Thoracic aorta (tissue), 2 donors: ENCODE data around the gene BCDIN3D. TPM values are rescaled to one million over a fixed set of nuclear protein-coding genes. Genes with fewer than 3 reads are reported as not detected.
A peak's percentile ranks its signal among the peaks of the same experiment; 100 is the strongest.

Source experiments
- ATAC-seq: fragments of 150-250 bp; one replicate; pipeline ENCODE4 v1.8.0; 2017; ENCODE audit warnings: low read depth; ENCODE audit not compliant: insufficient number of reproducible peaks, low FRiP score
- DNase-seq: peaks from one replicate; pipeline ENCODE4 v3.0.0-alpha.2; 2020; ENCODE audit warnings: low spot score
- H3K27ac ChIP-seq, 2 donors: fragments of 200-600 bp; sonication (generic); 1 replicate in 1 of 2; 2 replicates in 1 of 2; pipeline ENCODE4 v1.5.1; 2016; ENCODE audit warnings: mild to moderate bottlenecking in 2 of 2, moderate library complexity in 2 of 2
- H3K27me3 ChIP-seq: fragments of 200-600 bp; sonication (generic); replicated peaks from 2 replicates; pipeline ENCODE4 v1.6.0; 2016; ENCODE audit warnings: mild to moderate bottlenecking; ENCODE audit not compliant: insufficient read depth
- H3K36me3 ChIP-seq: fragments of 200-600 bp; sonication (generic); one replicate; pipeline ENCODE4 v1.5.1; 2016
- H3K4me1 ChIP-seq, 2 donors: fragments of 200-600 bp; sonication (generic); 1 replicate in 1 of 2; 2 replicates in 1 of 2; pipeline versions ENCODE4 v1.5.1 to v1.6.0; 2016; ENCODE audit warnings: low read depth in 2 of 2, mild to moderate bottlenecking in 1 of 2; ENCODE audit not compliant: control insufficient read depth in 1 of 2
- H3K4me3 ChIP-seq: fragments of 200-600 bp; sonication (generic); 2 replicates; pipeline ENCODE4 v1.5.1; 2016; ENCODE audit warnings: mild to moderate bottlenecking
- H3K9me3 ChIP-seq: fragments of 200-600 bp; sonication (generic); 2 replicates; pipeline ENCODE4 v1.5.1; 2016
- total RNA-seq, 2 donors: library from RNA; depleted of rRNA; stranded (reverse); fragments of >200 nt; gene quantifications; one replicate each; pipeline versions ENCODE4 v1.1.0 to v1.2.3, GENCODE V29; 2016
- TF ChIP-seq, protein P1 (sequence below): fragments of 200-600 bp; sonication (generic); IDR thresholded peaks from one replicate; pipeline ENCODE4 v1.5.1; 2019; ENCODE audit warnings: antibody characterized with exemption

The BCDIN3D gene
- total RNA-seq, 2 donors from 2014 or later: 1.6 to 2.7 TPM

DNA sequence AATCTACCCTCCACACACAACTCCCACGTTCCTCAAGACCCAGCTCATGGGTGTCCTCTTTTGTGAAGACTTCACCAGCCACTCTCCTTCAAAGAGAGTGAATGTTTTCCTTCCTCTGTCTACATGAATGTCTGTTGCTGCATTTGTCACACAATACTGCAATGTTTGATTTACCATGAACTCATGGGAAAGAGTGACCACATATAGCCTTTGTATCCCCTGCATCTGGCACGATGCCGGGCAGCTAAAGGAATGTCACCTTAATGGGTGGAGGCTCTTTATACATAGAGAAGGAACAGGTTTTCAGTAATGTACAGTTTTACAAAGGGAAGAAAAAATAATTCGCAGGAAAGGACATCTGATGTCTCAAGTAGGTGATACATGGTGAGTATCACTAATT lies 12.1 kb upstream of the BCDIN3D start:
- Histone ChIP-seq H3K9me3 (no peaks in the 10 kb centered on the region), H3K36me3 (no peaks in the 10 kb centered on the region), H3K4me3 (no peak overlapping the region), H3K4me1 (no peaks in the 10 kb centered on the region), H3K27ac (no peak overlapping the region), H3K27me3 (no peaks in the 10 kb centered on the region)
- TF ChIP-seq, protein P1, sequence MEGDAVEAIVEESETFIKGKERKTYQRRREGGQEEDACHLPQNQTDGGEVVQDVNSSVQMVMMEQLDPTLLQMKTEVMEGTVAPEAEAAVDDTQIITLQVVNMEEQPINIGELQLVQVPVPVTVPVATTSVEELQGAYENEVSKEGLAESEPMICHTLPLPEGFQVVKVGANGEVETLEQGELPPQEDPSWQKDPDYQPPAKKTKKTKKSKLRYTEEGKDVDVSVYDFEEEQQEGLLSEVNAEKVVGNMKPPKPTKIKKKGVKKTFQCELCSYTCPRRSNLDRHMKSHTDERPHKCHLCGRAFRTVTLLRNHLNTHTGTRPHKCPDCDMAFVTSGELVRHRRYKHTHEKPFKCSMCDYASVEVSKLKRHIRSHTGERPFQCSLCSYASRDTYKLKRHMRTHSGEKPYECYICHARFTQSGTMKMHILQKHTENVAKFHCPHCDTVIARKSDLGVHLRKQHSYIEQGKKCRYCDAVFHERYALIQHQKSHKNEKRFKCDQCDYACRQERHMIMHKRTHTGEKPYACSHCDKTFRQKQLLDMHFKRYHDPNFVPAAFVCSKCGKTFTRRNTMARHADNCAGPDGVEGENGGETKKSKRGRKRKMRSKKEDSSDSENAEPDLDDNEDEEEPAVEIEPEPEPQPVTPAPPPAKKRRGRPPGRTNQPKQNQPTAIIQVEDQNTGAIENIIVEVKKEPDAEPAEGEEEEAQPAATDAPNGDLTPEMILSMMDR: no peak
- no peak for ATAC-seq
- no peak for DNase-seq

DNA sequence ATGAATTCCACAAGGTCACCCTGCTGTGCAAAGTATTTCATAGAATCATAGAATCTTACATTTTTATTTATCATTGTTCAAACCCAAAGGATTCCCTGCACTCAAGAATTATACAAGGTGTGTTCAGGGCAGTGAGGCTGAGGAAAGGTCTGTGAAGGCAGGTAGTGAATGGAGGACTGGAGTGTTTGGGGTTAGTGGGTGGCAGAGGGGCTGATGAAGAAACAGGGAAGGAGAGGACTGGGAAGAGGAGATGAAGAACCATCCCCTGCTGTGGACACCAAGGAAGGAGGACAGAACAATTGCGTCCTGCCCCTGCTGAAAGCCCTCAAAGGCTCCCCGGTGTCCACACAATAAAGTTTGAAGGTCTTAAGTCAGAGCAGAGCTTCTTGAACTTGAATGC lies 10.8 kb upstream of the BCDIN3D start:
- no peak overlapping the region for H3K4me3 ChIP-seq
- no peaks in the 10 kb centered on the region for H3K27me3 ChIP-seq
- TF ChIP-seq, protein P1: no peak
- ATAC-seq: no peak
- no peaks in the 10 kb centered on the region for H3K36me3 ChIP-seq
- H3K9me3 ChIP-seq: no peaks in the 10 kb centered on the region
- H3K4me1 ChIP-seq: no peaks in the 10 kb centered on the region
- no peak overlapping the region for H3K27ac ChIP-seq
- no peak for DNase-seq

DNA sequence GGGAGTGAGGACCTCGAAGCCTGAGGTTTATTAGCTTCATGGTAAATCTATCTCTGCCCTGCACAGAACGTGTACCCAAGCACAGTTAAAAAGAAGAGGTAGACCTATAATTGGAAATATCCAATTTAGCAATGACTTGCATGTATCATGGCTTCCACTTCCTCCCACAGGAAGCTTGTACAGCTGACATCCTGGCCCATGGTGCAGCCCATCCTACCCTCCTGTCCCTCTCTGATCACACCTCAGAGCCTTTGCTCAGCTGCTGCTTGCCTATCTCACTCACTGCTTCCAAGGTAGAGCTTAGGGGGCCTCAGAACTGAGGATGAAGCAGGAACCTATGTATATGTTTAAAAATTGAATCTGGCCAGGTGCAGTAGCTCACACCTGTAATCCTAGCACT lies 4.3 kb upstream of the BCDIN3D start:
- no peak for ATAC-seq
- H3K4me1 ChIP-seq: peaks cover 5 to 6% of the 10 kb centered on the region in 2 donors
- H3K27me3 ChIP-seq: no peaks in the 10 kb centered on the region
- TF ChIP-seq, protein P1: no peak
- no peaks in the 10 kb centered on the region for H3K9me3 ChIP-seq
- no peak overlapping the region for H3K27ac ChIP-seq
- no peak for DNase-seq
- no peak overlapping the region for H3K4me3 ChIP-seq
- no peaks in the 10 kb centered on the region for H3K36me3 ChIP-seq

DNA sequence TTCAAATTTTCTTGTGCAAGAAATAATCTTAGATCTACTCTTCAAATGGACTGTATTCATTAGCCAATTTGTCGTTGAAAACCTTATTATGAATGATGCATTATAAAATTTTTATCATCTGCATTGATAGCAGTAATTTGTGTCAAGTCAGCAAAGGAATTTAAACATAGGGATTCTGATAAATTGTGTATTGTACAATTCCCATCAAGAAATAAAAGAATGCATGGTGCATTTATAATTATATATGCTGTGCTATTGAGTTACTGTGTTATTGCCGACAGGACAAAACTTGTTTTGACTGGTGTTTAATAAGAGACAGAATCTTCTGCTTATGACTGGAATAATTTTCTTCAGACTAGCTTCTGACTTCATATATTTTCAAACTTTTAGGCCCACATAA lies 3.1 kb upstream of the BCDIN3D start:
- TF ChIP-seq, protein P1: no peak
- Histone ChIP-seq H3K36me3 (no peaks in the 10 kb centered on the region), H3K4me1 (peaks cover 8 to 14% of the 10 kb centered on the region in 2 donors), H3K4me3 (no peak overlapping the region), H3K9me3 (no peaks in the 10 kb centered on the region), H3K27ac (no peak overlapping the region), H3K27me3 (no peaks in the 10 kb centered on the region)
- ATAC-seq: no peak
- DNase-seq: no peak

DNA sequence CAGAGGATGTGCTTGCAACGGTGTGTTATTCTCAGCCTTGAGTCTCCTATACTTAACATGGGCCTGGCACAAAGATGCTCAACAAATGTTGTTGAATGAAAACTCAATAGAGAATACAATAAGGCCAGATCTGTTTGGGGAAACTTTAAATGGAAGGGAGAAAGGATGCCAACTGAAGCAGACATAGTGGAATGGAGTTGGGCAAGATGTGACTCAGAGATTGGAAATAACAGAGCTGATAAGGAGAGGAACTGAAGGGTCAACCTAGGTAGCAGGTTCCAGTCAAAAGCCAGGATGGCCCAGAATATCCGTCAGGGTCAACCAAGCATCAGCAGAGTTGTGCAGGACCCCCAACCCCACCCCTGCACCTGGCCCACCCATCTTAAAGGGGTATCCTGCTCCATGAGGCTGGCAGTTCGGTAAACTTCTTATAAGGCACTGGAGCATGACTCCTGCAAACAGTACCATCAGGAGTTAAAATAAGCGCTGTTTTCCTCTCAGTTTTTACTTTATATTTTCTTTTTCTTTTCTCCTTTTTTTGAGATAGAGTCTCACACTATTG lies 1.1 kb upstream of the BCDIN3D start:
- no peak for ATAC-seq
- DNase-seq: no peak
- Histone ChIP-seq H3K4me3 (no peak overlapping the region), H3K27ac (peak overlapping the region in 1 of 2 donors; percentile 92), H3K36me3 (no peaks in the 10 kb centered on the region), H3K27me3 (no peaks in the 10 kb centered on the region), H3K9me3 (no peaks in the 10 kb centered on the region), H3K4me1 (peaks cover 8 to 14% of the 10 kb centered on the region in 2 donors)
- TF ChIP-seq, protein P1: no peak
